Measurements from ENCODE around the gene ZNF488.

Gene ZNF488, protein sequence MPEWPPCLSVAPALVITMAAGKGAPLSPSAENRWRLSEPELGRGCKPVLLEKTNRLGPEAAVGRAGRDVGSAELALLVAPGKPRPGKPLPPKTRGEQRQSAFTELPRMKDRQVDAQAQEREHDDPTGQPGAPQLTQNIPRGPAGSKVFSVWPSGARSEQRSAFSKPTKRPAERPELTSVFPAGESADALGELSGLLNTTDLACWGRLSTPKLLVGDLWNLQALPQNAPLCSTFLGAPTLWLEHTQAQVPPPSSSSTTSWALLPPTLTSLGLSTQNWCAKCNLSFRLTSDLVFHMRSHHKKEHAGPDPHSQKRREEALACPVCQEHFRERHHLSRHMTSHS

GRCh38 chr10:47384148-47384921 lies at the start of gene ZNF488:
TSS of gene ZNF488 (minus strand) at chr10:47384293. CDS start at chr10:47368829, 15,464 bp downstream.
- H3K27me3 ChIP-seq (ENCODE audit: control insufficient read depth in 2 of 2, insufficient read depth in 2 of 2, low read length in 2 of 2), result no peaks in the 10 kb centered on the region
- peak within 1 kb of the TSS; percentile 52 to 62 for H3K27ac ChIP-seq (ENCODE audit: low read depth in 2 of 2, low read length in 2 of 2)
- peak within 1 kb of the TSS; percentile 52 to 70 for H3K9ac ChIP-seq (ENCODE audit: low read depth in 1 of 2, low read length in 2 of 2)
- no peaks in the 10 kb centered on the region for H3K36me3 ChIP-seq (ENCODE audit: control insufficient read depth in 2 of 2, insufficient read depth in 2 of 2, low read length in 2 of 2)
- H3K4me1 ChIP-seq (ENCODE audit: control insufficient read depth in 2 of 2, insufficient read depth in 2 of 2, low read length in 2 of 2), result peaks cover 28 to 29% of the 10 kb centered on the region in 2 donors
- H3K4me3 ChIP-seq (ENCODE audit: low read length in 2 of 2), result peak within 1 kb of the TSS; percentile 70 to 71
- no peaks in the 10 kb centered on the region for H3K9me3 ChIP-seq (ENCODE audit: control insufficient read depth in 2 of 2, low read length in 2 of 2)

DNA sequence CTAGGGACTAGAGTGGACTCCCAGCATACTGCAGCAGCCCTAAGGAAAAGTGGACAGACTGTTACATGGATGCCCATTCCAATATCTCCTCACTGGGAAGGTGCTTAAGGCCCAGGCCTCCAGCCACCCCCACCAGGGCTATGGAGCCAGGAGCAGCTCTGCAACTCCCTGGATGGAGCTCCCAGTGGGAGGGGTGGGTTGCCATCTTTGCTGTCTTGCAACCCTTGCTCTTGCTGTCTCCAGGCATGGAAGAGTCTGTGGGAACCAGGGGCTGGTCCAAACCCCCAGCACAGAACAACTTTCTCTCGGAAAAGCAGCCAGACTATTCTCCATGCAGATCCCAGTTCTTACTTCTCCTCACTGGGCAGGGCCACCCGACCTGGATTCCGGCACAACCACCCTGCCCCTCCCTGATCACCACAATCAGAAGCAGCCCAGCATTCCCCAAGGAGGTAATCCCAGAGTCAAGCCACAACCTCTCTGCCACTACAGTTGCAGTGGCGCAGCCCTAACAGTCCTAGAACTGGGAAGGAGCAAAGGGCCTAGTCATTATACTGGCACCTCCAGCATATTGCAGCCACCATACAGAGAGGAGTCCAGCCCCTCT lies 41.8 kb upstream of the ZNF488 start:
- no peak overlapping the region for H3K4me3 ChIP-seq (ENCODE audit: low read length in 2 of 2)
- no peak overlapping the region for H3K27ac ChIP-seq (ENCODE audit: low read depth in 2 of 2, low read length in 2 of 2)
- no peaks in the 10 kb centered on the region for H3K9me3 ChIP-seq (ENCODE audit: control insufficient read depth in 2 of 2, low read length in 2 of 2)
- no peaks in the 10 kb centered on the region for H3K27me3 ChIP-seq (ENCODE audit: control insufficient read depth in 2 of 2, insufficient read depth in 2 of 2, low read length in 2 of 2)
- H3K36me3 ChIP-seq (ENCODE audit: control insufficient read depth in 2 of 2, insufficient read depth in 2 of 2, low read length in 2 of 2), result no peaks in the 10 kb centered on the region
- no peak overlapping the region for H3K9ac ChIP-seq (ENCODE audit: low read depth in 1 of 2, low read length in 2 of 2)
- H3K4me1 ChIP-seq (ENCODE audit: control insufficient read depth in 2 of 2, insufficient read depth in 2 of 2, low read length in 2 of 2), result no peaks in the 10 kb centered on the region

DNA sequence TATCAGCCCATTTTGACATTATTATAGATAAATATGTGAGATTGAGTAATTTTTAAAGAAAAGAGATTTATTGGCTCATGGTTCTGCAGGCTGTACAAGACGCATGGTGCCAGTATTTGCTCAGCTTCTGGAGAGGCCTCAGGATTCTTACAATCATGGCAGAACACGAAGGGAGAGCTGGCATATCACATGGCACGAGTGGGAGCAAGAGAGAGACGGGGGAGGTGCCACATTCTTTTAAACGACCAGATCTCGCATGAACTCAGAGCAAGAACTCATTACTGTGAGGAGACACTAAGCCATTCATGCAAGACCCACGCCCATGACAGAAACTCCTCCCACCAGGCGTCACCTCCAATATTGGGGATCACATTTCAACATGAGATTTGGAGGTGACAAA lies 40.1 kb upstream of the ZNF488 start:
- no peaks in the 10 kb centered on the region for H3K36me3 ChIP-seq (ENCODE audit: control insufficient read depth in 2 of 2, insufficient read depth in 2 of 2, low read length in 2 of 2)
- H3K9me3 ChIP-seq (ENCODE audit: control insufficient read depth in 2 of 2, low read length in 2 of 2), result no peaks in the 10 kb centered on the region
- no peak overlapping the region for H3K9ac ChIP-seq (ENCODE audit: low read depth in 1 of 2, low read length in 2 of 2)
- H3K27me3 ChIP-seq (ENCODE audit: control insufficient read depth in 2 of 2, insufficient read depth in 2 of 2, low read length in 2 of 2), result no peaks in the 10 kb centered on the region
- no peaks in the 10 kb centered on the region for H3K4me1 ChIP-seq (ENCODE audit: control insufficient read depth in 2 of 2, insufficient read depth in 2 of 2, low read length in 2 of 2)
- H3K4me3 ChIP-seq (ENCODE audit: low read length in 2 of 2), result no peak overlapping the region
- H3K27ac ChIP-seq (ENCODE audit: low read depth in 2 of 2, low read length in 2 of 2), result no peak overlapping the region

DNA sequence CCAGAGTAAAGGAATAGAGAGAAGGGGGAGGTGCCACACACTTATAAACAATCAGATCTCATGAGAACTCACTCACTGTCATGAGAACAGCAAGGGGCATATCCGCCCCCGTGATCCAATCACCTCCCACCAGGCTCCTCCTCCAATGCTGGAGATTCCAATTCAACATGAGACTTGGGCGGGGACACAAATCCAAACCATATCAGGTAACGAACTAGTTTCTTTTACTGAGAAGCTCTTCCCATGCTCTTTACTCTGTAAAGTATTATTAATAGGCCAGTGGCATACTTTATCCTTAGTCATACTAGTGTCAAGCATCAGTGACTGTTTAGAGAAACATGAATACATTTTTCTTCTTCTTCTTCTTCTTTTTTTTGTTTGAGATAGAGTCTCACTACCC lies 39.4 kb upstream of the ZNF488 start:
- H3K36me3 ChIP-seq (ENCODE audit: control insufficient read depth in 2 of 2, insufficient read depth in 2 of 2, low read length in 2 of 2), result no peaks in the 10 kb centered on the region
- no peaks in the 10 kb centered on the region for H3K9me3 ChIP-seq (ENCODE audit: control insufficient read depth in 2 of 2, low read length in 2 of 2)
- no peaks in the 10 kb centered on the region for H3K4me1 ChIP-seq (ENCODE audit: control insufficient read depth in 2 of 2, insufficient read depth in 2 of 2, low read length in 2 of 2)
- H3K9ac ChIP-seq (ENCODE audit: low read depth in 1 of 2, low read length in 2 of 2), result no peak overlapping the region
- H3K4me3 ChIP-seq (ENCODE audit: low read length in 2 of 2), result no peak overlapping the region
- no peaks in the 10 kb centered on the region for H3K27me3 ChIP-seq (ENCODE audit: control insufficient read depth in 2 of 2, insufficient read depth in 2 of 2, low read length in 2 of 2)
- no peak overlapping the region for H3K27ac ChIP-seq (ENCODE audit: low read depth in 2 of 2, low read length in 2 of 2)

DNA sequence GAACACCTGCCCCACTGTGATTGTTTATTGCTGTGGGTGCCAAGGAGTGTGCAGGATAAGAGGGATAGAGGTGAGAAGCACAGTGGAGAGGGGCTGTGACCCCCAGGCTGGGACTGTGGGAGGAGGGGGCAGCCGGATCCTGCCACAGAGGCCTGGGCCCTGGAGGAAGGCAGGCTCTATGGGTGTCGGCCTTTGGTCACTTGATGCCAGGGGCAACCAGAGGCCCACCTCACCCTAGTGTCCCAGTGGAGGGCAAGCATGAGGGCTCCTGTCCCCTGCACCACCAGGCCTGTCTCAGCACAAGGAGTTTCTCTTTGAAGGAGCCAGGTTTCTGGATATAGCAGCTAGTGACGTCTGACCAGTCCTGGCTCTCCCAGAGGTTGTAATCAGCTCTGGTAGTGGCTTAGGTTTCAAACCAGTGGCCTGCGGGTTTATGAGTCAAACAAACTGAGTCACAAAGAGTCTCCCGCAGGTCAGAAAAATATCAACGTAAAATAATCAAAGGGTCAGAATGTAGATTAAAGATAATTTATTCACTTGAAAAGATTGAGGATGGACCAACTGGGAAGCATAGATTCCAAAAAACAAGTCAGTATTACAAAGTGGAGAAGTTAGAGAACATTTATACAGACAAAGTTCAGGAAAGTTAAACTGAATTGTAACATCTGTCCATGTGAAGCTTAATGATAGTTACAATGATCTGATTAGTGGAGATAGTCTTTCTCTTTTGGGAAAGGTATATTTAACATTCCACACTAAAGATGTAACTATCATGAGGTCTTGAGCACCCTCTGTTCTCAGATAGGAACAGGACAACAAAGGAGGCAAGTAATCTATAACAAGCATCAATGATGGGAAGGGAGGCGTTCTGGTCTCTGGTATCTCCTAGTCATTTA lies 37.2 kb upstream of the ZNF488 start:
- no peaks in the 10 kb centered on the region for H3K36me3 ChIP-seq (ENCODE audit: control insufficient read depth in 2 of 2, insufficient read depth in 2 of 2, low read length in 2 of 2)
- no peak overlapping the region for H3K9ac ChIP-seq (ENCODE audit: low read depth in 1 of 2, low read length in 2 of 2)
- no peaks in the 10 kb centered on the region for H3K4me1 ChIP-seq (ENCODE audit: control insufficient read depth in 2 of 2, insufficient read depth in 2 of 2, low read length in 2 of 2)

DNA sequence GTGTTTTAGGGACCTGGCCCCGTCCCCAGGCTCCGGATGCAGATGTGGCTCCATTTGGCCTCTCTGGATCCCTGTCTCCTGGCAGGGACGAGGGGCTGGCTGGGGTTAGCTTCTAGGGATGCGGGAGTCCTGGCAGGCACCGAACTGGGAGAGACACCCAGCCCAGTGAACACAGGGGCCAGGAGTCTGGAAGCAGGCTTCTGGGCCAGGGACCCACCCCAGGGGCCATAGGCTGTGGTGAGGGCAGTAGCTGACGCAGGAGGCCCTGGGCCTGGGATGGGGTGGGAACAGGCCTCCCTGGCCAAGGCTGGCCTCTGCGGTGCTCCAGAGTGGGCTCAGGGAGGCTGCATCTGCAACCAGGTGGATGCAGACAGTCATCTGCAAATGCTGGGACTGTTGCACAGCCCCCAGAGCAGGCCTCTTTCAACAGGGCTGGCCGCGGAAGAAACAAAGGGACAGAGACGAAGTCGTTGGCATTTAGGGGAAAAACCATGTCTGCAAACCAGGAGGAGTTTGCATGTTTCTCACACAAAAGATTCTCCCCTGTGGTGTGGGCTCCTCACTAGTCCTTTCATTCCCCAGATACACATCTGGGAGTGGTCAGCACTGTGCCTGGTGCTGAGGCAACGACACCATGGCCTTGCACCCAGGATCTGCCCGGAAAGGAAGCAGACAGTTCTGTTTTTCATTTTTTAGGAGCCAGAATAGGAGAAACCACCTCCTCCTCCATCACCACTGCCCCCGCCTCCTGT lies 36.4 kb upstream of the ZNF488 start:
- Histone ChIP-seq H3K27me3 (ENCODE audit: control insufficient read depth in 2 of 2, insufficient read depth in 2 of 2, low read length in 2 of 2) (no peaks in the 10 kb centered on the region), H3K9me3 (ENCODE audit: control insufficient read depth in 2 of 2, low read length in 2 of 2) (no peaks in the 10 kb centered on the region), H3K4me3 (ENCODE audit: low read length in 2 of 2) (no peak overlapping the region), H3K27ac (ENCODE audit: low read depth in 2 of 2, low read length in 2 of 2) (no peak overlapping the region), H3K9ac (ENCODE audit: low read depth in 1 of 2, low read length in 2 of 2) (no peak overlapping the region), H3K36me3 (ENCODE audit: control insufficient read depth in 2 of 2, insufficient read depth in 2 of 2, low read length in 2 of 2) (no peaks in the 10 kb centered on the region), H3K4me1 (ENCODE audit: control insufficient read depth in 2 of 2, insufficient read depth in 2 of 2, low read length in 2 of 2) (no peaks in the 10 kb centered on the region)

More for the DNA sequence above, 37.2 kb upstream of the ZNF488 start:
- H3K27me3 ChIP-seq (ENCODE audit: control insufficient read depth in 2 of 2, insufficient read depth in 2 of 2, low read length in 2 of 2), result no peaks in the 10 kb centered on the region
- no peak overlapping the region for H3K27ac ChIP-seq (ENCODE audit: low read depth in 2 of 2, low read length in 2 of 2)
- H3K4me3 ChIP-seq (ENCODE audit: low read length in 2 of 2), result no peak overlapping the region
- no peaks in the 10 kb centered on the region for H3K9me3 ChIP-seq (ENCODE audit: control insufficient read depth in 2 of 2, low read length in 2 of 2)

GRCh38 chr10:47419421-47419820 lies 35.3 kb upstream of the ZNF488 start:
- no peak overlapping the region for H3K4me3 ChIP-seq (ENCODE audit: low read length in 2 of 2)
- no peaks in the 10 kb centered on the region for H3K27me3 ChIP-seq (ENCODE audit: control insufficient read depth in 2 of 2, insufficient read depth in 2 of 2, low read length in 2 of 2)
- H3K9me3 ChIP-seq (ENCODE audit: control insufficient read depth in 2 of 2, low read length in 2 of 2), result no peaks in the 10 kb centered on the region

DNA sequence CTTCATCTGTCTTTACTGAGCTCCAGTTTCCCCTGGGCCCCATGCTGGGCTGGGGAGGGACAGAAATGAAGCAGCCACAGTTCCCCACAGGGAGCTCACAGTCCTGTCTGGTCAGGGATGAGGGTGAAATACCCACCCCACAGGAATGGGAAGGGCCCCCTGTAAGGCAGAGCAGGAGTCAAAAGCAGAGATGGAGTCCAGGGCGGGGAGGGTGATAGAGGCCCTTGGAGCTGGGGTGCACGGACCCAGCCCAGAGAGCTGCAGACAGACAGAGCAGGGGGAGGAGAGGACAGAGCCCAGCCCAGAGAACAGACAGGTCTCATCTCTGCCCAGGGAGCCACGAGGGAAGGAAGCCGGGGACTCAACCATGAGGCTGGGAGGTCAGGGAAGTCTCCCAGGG lies 34.9 kb upstream of the ZNF488 start:
- no peak overlapping the region for H3K27ac ChIP-seq (ENCODE audit: low read depth in 2 of 2, low read length in 2 of 2)
- no peaks in the 10 kb centered on the region for H3K36me3 ChIP-seq (ENCODE audit: control insufficient read depth in 2 of 2, insufficient read depth in 2 of 2, low read length in 2 of 2)
- H3K9ac ChIP-seq (ENCODE audit: low read depth in 1 of 2, low read length in 2 of 2), result no peak overlapping the region
- H3K4me3 ChIP-seq (ENCODE audit: low read length in 2 of 2), result no peak overlapping the region
- no peaks in the 10 kb centered on the region for H3K27me3 ChIP-seq (ENCODE audit: control insufficient read depth in 2 of 2, insufficient read depth in 2 of 2, low read length in 2 of 2)
- H3K4me1 ChIP-seq (ENCODE audit: control insufficient read depth in 2 of 2, insufficient read depth in 2 of 2, low read length in 2 of 2), result no peaks in the 10 kb centered on the region
- H3K9me3 ChIP-seq (ENCODE audit: control insufficient read depth in 2 of 2, low read length in 2 of 2), result no peaks in the 10 kb centered on the region

More at GRCh38 chr10:47419421-47419820, 35.3 kb upstream of the ZNF488 start:
- Histone ChIP-seq H3K4me1 (ENCODE audit: control insufficient read depth in 2 of 2, insufficient read depth in 2 of 2, low read length in 2 of 2) (no peaks in the 10 kb centered on the region), H3K36me3 (ENCODE audit: control insufficient read depth in 2 of 2, insufficient read depth in 2 of 2, low read length in 2 of 2) (no peaks in the 10 kb centered on the region), H3K9ac (ENCODE audit: low read depth in 1 of 2, low read length in 2 of 2) (no peak overlapping the region), H3K27ac (ENCODE audit: low read depth in 2 of 2, low read length in 2 of 2) (no peak overlapping the region)

DNA sequence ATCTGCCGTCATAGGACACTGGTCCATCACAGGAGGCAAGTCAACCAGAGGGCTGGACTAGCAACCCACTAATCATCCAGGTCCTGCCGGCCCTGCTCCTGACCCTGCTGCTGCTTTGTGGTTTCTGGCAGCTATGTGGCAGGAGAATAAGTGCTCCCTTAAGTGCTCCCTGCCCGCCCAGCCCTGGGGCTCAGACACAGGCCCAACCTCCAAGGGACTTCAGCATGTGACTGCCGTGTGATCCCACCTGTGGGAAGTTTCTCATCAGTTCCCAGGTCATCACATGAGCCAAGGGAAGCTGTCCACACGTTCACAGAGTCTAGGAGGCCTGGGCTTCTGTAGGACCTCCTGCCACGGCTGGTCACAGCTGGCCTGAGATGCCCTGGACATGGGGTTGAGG lies 34.2 kb upstream of the ZNF488 start:
- Histone ChIP-seq H3K4me1 (ENCODE audit: control insufficient read depth in 2 of 2, insufficient read depth in 2 of 2, low read length in 2 of 2) (no peaks in the 10 kb centered on the region), H3K27me3 (ENCODE audit: control insufficient read depth in 2 of 2, insufficient read depth in 2 of 2, low read length in 2 of 2) (no peaks in the 10 kb centered on the region), H3K36me3 (ENCODE audit: control insufficient read depth in 2 of 2, insufficient read depth in 2 of 2, low read length in 2 of 2) (no peaks in the 10 kb centered on the region), H3K9ac (ENCODE audit: low read depth in 1 of 2, low read length in 2 of 2) (no peak overlapping the region), H3K27ac (ENCODE audit: low read depth in 2 of 2, low read length in 2 of 2) (no peak overlapping the region), H3K4me3 (ENCODE audit: low read length in 2 of 2) (no peak overlapping the region), H3K9me3 (ENCODE audit: control insufficient read depth in 2 of 2, low read length in 2 of 2) (no peaks in the 10 kb centered on the region)

All from mucosa of rectum (tissue), 2 donors.